Stimulated activated CD8-positive, alpha-beta memory T cell treated with anti-CD3 and anti-CD28 coated beads, Interleukin-7, amount 100 ng/mL, for 48 hours (primary cell): ENCODE measurements around the gene CYBA.
"Not testable (repeated sequence)": the region's sequence is repeated elsewhere in the genome, so short reads cannot be mapped to it uniquely, and the experiment has no call there.

Experiments used
- DNase-seq, 2 donors: peaks; one replicate each; pipeline ENCODE4 v3.0.0-alpha.2; 2020; ENCODE audit warnings: low read depth in 1 of 2; ENCODE audit errors: extremely low read depth in 1 of 2

The CYBA gene

GRCh38 chr16:88686439-88687253, 35.8 kb upstream of the CYBA start, which contains the start of gene SNAI3:
SNAI3 (minus strand) TSS chr16:88686507; CDS start chr16:88686406, 101 bp downstream.
- DNase-seq = peak; percentile 72 to 73

GRCh38 chr16:88686062-88686438, 35.2 kb upstream of the CYBA start:
- no peak for DNase-seq

GRCh38 chr16:88685156-88686061, 34.6 kb upstream of the CYBA start:
- no peak for DNase-seq

GRCh38 chr16:88684569-88685155, 33.8 kb upstream of the CYBA start:
- DNase-seq = no peak

- DNase-seq = peak in 1 of 2 donors; percentile 81
These were observed 31.0 kb upstream of the CYBA start for GRCh38 chr16:88681709-88682451.

- no peak for DNase-seq
These were observed 30.3 kb upstream of the CYBA start for GRCh38 chr16:88681084-88681680.

- DNase-seq = no peak
These were observed 29.8 kb upstream of the CYBA start for GRCh38 chr16:88680554-88681083.

- no peak for DNase-seq
These were observed 27.5 kb upstream of the CYBA start for GRCh38 chr16:88678224-88678979.

GRCh38 chr16:88677721-88678120, 26.9 kb upstream of the CYBA start:
- DNase-seq = no peak

- no peak for DNase-seq
These were observed 25.8 kb upstream of the CYBA start for GRCh38 chr16:88676502-88677242.

- DNase-seq = no peak
These were observed 23.0 kb upstream of the CYBA start for GRCh38 chr16:88673716-88674379.

- no peak for DNase-seq
These were observed 21.9 kb upstream of the CYBA start for GRCh38 chr16:88672776-88673175.

- no peak for DNase-seq
These were observed 21.0 kb upstream of the CYBA start for GRCh38 chr16:88671806-88672205.

- no peak for DNase-seq
These were observed 19.1 kb upstream of the CYBA start for GRCh38 chr16:88669980-88670379.

GRCh38 chr16:88669493-88669892, 18.6 kb upstream of the CYBA start:
- not testable (repeated sequence) for DNase-seq

- DNase-seq = no peak
These were observed 16.6 kb upstream of the CYBA start for GRCh38 chr16:88667461-88667860.

- DNase-seq = no peak
These were observed 14.7 kb upstream of the CYBA start for GRCh38 chr16:88665570-88665969.

GRCh38 chr16:88665148-88665547, 14.3 kb upstream of the CYBA start:
- no peak for DNase-seq
